G401 (cell line): ENCODE data around the gene NAPA. TPM values are rescaled to one million over a fixed set of nuclear protein-coding genes. Genes with fewer than 3 reads are reported as not detected.

Source experiments
- DNase-seq: peaks from one replicate; pipeline ENCODE4 v3.0.0-alpha.2; 2015; ENCODE audit warnings: low spot score
- in situ Hi-C: cut with HindIII; loops from 2 replicates; pipeline ENCODE4 v1.10.0; 2016; ENCODE audit warnings: low sequenced_read_pairs, mixed read lengths
- total RNA-seq: library from RNA; depleted of rRNA; stranded (reverse); fragments of >200 nt; shearing (Covaris generic); gene quantifications from 2 replicates; pipeline ENCODE4 v1.2.3, GENCODE V29; 2014; rRNA removed

Gene NAPA
- 54.7 and 75.9 TPM in 2 replicates for total RNA-seq

DNA sequence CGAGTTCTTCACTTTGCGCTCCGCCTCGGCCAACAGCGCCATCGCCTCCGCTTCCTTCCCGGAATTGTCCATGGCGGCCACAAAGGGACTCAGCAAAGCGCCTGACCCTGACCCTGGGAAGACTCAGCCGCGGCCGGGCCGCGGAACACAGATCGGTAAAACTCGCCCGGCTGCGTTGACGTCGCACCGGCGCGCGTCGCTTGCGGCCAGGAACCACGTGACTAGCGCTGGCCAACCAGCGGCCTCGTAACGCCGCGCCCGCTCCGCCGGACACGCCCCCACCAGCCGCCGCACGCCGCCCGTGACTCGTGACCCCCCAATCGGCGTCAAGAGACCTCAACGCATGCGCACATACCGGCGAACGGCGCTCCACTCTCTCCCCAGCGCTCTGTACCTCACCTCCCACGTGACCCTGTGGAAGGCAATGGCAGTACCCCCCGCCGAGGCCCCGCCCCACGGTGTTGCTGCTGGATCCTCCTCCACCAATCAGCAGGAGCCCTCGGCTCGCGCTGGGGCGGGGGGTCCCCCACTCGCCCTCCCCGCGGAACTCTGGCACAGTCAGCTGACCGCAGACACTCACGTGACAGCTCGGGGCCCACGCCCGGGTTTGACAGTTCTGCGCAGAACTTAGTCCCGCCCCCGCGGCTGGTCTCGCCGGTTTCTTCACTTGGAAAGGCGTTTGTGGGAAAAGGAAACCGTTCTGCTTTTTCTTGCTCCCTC is at the start of gene NAPA:
Gene NAPA (minus strand): TSS at position 195 of the 720 bp plus-strand sequence. CDS start 123 bp downstream, at position 72.
- in situ Hi-C loops, result no loop called here

DNA sequence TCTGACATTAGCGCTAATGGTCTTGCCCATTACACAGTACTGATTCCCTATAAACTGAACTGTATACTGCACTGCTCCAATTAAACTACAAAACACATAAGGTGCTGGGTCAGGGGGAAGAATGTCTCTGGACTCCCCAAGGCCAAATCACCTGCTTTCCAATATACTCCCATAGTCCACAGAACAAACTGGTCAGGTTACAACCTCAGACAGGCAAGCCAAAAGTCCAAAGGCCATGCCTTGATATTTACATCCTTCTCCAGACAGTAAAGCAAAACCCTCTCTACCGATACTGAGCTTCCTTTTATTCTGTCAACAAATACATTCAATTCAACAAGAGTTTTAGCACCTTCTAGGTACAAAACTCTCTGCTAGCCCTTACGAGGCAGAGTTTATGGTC is 49.2 kb upstream of the NAPA start:
- no peak for DNase-seq
- in situ Hi-C loops, result no loop called here

More for the DNA sequence above, at the start of gene NAPA:
- peak; percentile 100 for DNase-seq

DNA sequence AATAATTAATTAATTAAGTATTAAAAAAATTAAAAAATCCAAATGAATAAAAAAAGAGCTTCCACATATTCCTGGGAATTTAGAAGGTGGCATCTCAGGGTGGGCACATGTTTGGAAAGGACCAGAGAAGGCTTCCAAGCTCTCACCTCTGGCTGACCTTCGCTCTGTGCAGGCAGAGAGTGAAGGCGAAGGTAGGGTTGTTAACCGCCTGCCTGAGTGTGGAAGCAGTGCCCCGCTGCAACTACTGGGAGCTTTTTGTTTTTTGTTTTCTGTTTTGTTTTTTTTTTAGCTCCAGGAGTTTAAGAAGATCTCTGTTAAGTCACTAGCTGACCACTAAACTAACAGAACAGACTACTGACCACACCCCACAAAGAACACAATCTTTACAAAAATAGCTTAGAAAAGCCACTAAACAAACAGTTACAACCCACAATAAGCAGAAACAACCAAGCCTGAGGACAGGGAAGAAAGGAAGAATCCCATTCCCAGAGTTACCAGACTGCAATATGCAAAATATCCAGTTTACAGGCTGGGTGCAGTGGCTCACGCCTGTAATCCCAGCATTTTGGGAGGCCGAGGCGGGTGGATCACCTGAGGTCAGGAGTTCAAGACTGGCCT is 46.7 kb upstream of the NAPA start:
- DNase-seq, result no peak
- in situ Hi-C loops, result no loop called here

DNA sequence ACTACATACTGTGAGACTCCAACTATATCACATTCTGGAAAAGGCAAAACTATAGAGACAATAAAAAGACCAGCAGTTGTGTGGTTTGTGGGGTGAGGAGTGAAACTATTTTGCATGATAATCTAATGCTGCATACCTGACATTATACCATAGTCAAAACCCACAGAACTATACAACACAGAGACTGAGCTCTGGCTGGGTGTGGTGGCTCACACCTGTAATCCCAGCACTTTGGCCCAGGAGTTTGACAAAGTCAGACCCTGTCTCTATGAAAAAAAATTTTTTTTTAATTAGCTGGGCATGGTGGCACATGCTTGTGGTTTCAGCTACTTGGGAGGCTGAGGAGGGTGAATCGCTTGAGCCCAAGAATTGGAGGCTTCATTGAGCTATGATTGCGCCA is 46.1 kb upstream of the NAPA start:
- in situ Hi-C loops, result no loop called here
- no peak for DNase-seq

DNA sequence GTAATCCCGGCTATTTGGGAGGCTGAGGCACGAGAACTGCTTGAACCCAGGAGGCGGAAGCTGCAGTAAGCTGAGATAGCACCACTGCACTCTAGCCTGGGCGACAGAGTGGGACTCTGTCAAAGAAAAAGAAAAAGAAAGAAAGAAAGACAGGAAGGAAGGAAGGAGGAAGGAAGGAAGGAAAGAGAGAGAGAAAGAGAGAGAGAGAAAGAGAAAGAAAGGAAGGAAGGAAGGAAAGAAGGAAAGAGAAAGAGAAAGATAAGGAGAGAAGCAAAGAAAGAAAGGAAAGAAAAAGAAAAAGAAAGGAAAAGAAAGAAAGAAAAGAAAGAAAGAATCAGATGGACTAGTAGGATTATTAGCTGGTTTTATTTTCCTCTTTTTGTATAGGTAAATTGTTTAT is 35.3 kb upstream of the NAPA start:
- no peak for DNase-seq

DNA sequence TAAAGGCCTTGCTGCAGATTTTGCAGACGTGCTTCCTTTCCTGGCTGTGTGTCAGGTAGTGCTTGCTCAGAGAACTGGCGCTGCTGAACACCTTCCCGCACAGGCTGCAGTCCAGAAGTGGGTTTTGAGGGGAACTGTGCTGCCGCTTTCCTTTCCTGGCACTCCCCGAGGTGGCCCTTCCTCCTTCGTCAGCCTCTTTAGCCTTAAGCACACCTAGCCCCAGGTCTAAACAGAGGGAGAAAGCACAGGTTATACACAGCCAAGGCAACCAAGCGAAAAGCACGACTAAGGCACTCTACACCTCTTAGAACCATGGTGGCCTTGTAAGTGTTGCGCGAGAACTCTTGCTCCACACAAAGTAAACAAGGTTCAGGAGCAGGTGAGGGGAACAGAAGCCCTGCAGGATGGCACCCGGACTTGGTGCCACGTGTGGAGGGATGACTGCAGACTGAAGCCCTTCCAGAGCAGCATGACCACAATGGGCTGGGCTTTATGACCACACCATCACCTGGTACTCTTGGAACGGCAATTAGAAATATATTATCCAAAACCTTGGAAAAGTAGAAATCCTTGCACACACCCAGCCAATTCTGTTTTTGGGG is 34.5 kb upstream of the NAPA start:
- in situ Hi-C loops, result no loop called here

More for the DNA sequence above, 35.3 kb upstream of the NAPA start:
- in situ Hi-C loops, result no loop called here

DNA sequence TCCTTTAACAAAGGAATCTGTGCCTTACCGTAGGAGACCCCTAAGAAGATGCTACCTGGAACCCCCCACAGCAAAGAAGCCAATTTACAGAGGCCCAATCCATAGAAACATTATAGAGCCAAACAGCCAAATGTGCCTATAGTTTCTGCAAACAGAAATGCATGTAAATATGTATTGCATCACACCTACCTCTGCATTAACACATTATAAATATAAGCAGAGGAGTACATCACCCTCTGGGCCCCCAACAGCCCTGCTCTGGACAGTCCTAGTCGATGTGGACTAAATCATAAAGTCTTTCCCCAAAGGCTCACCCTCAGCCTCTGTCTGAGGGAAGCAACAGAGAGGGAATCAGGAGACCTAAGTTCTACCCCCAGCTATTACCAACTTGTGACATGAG is 32.3 kb upstream of the NAPA start:
- DNase-seq, result no peak
- in situ Hi-C loops, result no loop called here

More for the DNA sequence above, 34.5 kb upstream of the NAPA start:
- DNase-seq, result no peak

DNA sequence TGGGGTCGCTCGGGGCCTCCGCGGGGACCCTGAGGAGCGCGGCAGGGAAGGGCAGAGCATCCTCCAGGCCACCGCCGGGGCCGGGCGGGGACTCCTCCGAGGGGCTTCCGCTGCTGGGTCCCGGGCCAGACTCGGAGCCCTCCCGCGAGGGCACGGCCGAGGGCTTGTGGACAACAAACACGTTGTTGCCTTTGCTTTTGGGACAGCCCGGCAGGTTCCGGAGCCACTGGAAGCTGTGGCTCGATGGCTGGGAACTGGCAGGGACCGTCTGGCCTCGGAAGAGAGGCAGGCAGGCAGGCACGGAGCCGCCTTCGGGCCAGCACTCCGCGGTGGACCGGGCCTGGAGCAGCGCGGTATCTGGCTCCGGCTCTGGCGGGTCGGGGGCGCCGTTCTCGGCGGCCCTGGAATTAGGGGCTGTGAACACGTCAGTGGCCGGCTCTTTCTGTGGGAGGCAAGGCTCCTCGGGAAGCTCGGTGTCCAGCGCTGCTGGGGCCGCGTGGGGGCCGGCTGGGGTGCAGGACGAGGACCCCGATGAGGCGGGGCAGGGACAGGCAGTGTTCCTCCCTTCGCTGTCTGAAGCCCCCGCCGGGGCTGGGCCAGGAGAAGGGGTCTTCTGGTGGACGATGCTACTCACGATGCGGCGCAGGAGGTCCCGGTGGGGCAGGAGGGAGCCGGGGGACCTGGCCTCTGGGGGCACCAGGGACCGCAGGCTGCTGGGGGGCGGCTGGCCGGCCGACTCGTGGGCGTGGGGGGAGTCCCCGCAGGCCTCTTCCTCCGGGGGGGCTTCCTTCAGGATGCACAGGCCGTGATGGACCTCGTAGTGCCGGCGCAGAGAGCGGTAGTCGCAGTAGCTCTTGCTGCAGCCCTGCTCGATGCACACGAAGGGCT is 30.4 kb upstream of the NAPA start:
- in situ Hi-C loops, result no loop called here

DNA sequence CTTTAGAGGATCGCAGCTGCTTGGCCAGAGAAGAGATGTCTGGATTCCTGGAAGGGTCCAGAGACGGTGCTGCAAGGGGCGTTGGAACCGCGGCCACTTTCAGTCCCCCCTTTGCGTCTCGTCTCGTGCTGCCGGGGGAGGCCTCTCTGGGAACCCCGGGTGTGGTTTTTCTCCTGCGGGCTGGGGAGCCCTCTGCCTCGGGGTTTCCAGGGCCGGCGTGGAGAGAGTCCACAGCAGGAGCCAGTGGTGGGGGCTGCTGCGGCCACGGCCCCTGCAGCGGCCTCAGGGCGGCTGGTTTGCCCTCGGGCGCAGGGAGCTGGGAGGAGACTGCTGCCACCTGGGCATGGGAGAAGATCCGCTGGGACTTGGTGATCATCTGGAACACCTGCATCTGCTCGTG is 29.6 kb upstream of the NAPA start:
- in situ Hi-C loops, result no loop called here
- DNase-seq, result no peak

More for the DNA sequence above, 30.4 kb upstream of the NAPA start:
- DNase-seq, result peak; percentile 6

DNA sequence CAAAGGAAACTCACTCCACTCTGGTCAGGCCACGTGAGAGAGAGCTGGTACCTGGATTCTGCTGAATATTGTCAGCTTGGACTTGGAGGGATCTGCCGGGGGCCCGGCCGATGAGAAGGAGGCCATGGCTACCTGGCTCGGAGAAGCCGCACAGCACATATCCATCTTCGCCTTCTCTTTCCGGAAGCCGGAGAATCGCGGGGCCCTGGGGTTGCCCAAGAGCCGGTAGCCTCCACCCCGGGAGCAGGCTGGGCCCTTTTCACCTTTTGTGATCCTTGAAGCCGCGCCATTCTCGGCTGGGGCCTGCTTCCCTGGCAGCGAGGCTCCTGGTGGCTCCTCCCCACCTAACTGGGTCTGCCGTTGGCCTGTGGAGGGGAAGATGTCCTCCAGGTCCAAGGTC is 29.2 kb upstream of the NAPA start:
- DNase-seq, result no peak
- in situ Hi-C loops, result no loop called here

DNA sequence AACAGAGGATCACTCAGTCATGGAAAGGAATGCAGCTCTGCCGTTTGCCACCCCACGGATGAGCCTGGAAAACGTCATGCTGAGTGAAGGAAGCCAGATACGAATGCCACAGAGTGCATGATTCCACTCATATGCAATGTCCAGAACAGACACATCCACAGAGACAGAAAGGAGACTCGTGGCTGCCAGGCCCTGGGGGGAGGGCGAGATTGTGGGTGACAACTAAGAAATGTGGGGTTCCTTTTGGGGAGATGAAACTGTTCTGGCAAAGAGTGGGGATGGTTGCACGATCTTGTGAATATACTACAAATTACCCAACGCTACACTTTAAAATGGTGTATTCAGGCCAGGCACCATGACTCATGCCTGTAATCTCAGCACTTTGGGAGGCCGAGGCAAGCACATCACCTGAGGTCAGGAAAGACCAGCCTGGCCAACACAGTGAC is 27.2 kb upstream of the NAPA start:
- in situ Hi-C loops, result no loop called here
- no peak for DNase-seq

DNA sequence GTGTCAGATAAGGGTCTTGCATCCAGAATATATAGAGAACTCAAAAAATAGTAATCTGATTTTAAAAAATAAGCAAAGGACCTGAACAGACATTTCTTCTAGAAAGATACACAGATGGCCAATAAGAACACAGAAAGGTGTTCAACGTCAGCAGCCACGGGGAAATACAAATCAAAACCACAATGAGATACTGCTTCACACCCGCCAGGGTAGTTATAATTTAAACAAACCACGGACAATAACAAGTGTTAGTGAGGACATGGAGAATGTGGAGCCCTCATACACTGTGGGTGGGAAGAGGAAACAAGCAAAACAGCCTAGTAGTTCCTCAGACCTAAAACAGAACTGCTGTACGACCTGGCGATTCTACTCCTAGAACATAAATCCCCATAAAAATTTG is 26.7 kb upstream of the NAPA start:
- in situ Hi-C loops, result no loop called here
- no peak for DNase-seq

DNA sequence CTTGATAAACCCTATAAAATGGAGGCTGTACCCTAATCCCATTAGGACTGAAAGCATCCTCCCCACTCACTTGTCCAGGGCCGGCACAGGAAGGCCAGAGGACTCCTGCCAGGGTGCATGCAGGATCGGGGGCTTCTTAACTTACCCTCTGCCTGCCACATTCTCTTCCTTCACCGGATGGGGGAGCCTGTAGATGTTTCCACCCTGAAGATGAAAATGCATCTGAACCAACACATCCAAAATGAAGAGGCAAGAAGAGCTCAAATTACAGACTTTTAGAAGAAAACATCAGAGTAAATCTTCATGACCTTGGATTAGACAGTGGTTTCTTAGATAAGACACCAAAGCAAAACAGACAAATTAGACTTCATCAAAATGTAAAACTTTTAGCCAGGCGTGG is 25.9 kb upstream of the NAPA start:
- in situ Hi-C loops, result no loop called here
- DNase-seq, result no peak

DNA sequence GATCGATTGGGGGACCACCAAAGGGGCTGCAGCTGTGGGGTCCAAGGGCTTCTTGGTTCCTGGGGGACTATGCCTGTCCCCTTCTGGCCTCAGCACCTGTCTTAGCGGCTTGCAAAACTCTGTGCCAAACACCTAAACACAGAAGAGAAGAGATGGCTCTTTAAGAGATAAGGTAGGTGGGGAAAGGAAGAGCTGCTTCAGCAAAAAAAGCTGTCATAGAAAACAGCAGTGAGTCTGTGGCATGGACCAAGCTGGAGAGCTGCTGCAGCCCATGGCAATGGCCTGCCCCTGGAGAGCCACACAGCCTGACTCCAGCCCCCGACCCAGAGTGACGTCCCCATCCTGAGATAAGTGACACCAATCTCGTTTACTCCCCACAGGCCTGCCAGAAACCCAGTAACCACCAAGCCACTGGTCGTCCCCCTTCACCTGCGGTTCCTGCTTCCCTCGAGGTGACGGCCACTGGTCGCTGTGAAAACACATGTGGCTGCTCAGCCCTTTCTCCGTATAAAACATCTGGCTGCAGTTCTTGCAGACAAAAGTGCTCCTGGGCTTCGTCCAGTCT is 25.0 kb upstream of the NAPA start:
- in situ Hi-C loops, result no loop called here
- no peak for DNase-seq

DNA sequence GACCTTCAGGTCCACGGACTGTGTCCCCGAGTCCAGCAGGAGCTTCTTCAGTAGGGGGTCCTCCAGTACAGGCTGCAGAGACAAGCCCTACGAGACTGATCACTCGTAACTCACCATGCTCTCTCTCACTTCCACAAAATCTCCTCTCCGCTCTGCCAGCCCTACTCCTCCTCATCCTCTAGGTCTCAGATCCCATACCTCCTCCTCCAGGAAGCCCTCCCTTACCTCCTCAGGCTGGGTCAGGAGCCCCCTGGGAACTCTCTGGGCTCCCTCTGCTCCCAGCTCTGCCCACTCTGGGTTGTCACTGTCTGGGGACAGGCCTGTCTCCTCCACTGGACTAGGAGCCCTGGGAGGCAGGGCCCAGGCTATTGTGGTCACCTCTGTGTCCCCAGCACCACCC is 23.9 kb upstream of the NAPA start:
- no peak for DNase-seq
- in situ Hi-C loops, result no loop called here

DNA sequence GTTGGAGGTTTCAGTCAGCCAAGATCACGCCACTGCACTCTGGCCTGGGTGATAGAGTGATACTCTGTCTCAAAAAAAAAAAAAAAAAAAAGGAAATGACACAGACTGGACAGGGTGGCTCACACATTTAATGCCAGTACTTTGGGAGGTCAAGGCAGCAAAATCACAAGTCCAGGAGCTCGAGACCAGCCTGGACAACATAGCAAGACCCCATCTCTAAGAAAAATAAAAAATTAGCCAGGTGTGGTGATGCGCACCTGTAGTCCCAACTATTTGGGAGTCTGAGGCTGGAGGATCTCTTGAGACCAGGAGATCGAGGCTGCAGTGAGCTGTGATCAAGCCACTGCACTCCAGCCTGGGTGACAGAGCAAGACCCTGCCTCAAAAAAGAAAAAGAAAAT is 22.6 kb upstream of the NAPA start:
- in situ Hi-C loops, result no loop called here
- DNase-seq, result no peak

DNA sequence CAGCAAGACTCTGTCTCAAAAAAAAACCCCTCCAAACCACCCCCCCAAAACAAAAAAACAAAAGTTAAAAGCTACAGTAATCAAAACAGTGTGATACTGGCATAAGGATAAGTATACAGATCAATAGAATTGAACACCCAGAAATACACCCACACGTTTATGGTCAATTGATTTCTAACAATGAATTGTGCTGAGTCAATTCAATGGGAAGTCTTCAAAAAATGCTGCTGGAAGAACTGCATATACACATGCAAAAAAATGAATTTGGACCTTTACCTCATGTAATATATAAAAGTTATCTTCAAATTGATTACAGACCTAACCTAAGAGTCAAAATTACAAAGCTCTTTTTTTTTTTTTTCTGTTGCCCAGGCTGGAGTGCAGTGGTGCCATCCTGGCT is 19.8 kb upstream of the NAPA start:
- in situ Hi-C loops, result no loop called here
- DNase-seq, result no peak

DNA sequence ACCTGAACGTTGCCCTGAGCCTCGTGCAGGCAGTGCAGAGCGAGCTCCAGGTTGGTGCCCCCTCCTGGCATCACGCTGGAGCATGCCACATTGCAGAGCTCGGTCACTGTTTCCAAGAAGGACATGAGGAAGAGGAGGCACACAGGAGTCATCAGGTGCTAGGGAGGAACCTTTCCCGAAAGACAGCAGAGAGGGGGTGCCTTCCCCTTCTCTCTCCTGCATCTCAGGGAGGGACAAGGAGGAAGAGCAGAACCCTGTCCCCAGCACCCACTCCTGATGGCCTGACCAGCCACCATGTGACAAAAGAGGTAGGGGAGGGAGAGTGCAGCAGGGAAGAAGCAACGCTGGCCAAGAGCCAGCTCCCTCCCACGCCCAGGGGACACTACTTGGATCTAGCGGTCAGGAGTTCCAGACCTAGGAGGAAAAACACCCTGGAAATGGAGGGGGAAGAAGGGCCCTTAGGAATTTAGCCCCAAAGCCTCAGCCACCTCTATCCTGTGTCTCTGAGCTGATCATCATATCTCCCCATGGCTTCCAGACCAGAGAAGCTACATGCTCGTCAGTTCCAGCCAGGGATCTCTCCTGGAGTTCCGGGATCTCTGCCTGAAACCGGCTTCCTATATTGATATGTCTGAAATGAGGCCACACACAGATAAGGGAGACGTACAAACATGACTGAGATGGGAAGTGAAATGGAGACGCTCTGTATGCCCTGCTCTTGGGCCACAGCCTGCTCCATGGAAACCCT is 17.0 kb upstream of the NAPA start:
- DNase-seq, result no peak
- in situ Hi-C loops, result no loop called here
